ENCODE measurements around the gene ARSB.

ARSB gene

GRCh38 chr5:78821536-78822021, 163.5 kb downstream of the ARSB start:
- TF ChIP-seq CTCF (IDR thresholded peaks at IDR 0.05; ENCODE audit: low read depth, low read length) = no peak
- no peak overlapping the region for H3K4me3 ChIP-seq (ENCODE audit: low read depth, low read length)

GRCh38 chr5:78819707-78820106, 165.4 kb downstream of the ARSB start:
- H3K4me3 ChIP-seq (ENCODE audit: low read depth, low read length) = no peak overlapping the region
- TF ChIP-seq CTCF (IDR thresholded peaks at IDR 0.05; ENCODE audit: low read depth, low read length) = no peak

- no peak for TF ChIP-seq CTCF (IDR thresholded peaks at IDR 0.05; ENCODE audit: low read depth, low read length)
- no peak overlapping the region for H3K4me3 ChIP-seq (ENCODE audit: low read depth, low read length)
Measured at GRCh38 chr5:78819166-78819565, 165.9 kb downstream of the ARSB start.

- TF ChIP-seq CTCF (IDR thresholded peaks at IDR 0.05; ENCODE audit: low read depth, low read length) = no peak
- H3K4me3 ChIP-seq (ENCODE audit: low read depth, low read length) = no peak overlapping the region
Measured at GRCh38 chr5:78816143-78816765, 168.9 kb downstream of the ARSB start.

- TF ChIP-seq CTCF (IDR thresholded peaks at IDR 0.05; ENCODE audit: low read depth, low read length) = no peak
- H3K4me3 ChIP-seq (ENCODE audit: low read depth, low read length) = no peak overlapping the region
Measured at GRCh38 chr5:78813906-78814530, 171.1 kb downstream of the ARSB start.

- no peak overlapping the region for H3K4me3 ChIP-seq (ENCODE audit: low read depth, low read length)
- TF ChIP-seq CTCF (IDR thresholded peaks at IDR 0.05; ENCODE audit: low read depth, low read length) = no peak
Measured at GRCh38 chr5:78813286-78813685, 171.8 kb downstream of the ARSB start.

GRCh38 chr5:78811866-78812265, 173.2 kb downstream of the ARSB start:
- no peak for TF ChIP-seq CTCF (IDR thresholded peaks at IDR 0.05; ENCODE audit: low read depth, low read length)
- no peak overlapping the region for H3K4me3 ChIP-seq (ENCODE audit: low read depth, low read length)

Data from WI38 (cell line).